ENCODE results near the gene RASGEF1C. TPM values are rescaled to one million over a fixed set of nuclear protein-coding genes. Genes with fewer than 3 reads are reported as not detected.
"Not testable (repeated sequence)": the region's sequence is repeated elsewhere in the genome, so short reads cannot be mapped to it uniquely, and the experiment has no call there.

The RASGEF1C gene
- total RNA-seq, 1 donor from 2014 or later = 1.1 TPM

DNA sequence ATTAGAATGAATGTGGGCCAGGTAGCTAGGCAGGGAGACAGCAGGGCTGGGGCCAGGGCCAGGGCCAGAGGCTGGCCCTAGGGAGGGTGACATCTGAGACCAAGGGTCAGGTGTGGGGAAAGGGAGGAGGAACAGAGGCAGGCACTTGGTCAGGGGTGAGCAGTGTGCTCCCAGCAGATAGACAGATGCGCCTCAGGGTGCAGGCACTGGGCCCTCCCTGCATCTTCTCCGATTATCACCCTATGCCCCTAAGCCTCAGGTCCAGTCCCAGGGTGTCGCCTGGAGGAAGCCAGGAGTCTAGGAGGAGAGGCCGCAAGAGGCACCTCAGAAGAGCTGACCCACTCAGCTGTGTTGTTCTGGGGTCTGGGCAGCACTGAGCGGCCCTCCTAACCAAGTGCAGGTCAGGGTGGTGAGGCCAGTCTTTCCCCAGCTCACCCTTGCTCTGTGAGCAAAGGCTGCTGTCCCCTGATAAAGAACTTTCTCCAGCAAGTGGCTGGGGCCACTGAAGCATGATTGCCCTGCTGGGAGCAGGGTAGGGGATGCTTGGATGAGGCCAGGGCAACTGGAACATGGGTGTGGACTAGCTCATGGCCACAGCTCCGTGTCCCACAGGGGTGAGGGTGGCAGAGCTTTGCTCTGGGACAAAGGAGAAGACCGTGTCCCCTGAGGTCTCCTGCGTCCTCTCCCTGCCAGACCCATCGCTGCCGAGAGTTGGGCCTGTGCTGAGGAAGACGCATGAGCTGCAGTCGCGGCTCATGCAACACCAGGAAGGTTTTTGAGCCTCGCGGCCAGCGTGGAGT, 2.1 kb upstream of the RASGEF1C start:
- DNase-seq (ENCODE audit: low spot score) = no peak

DNA sequence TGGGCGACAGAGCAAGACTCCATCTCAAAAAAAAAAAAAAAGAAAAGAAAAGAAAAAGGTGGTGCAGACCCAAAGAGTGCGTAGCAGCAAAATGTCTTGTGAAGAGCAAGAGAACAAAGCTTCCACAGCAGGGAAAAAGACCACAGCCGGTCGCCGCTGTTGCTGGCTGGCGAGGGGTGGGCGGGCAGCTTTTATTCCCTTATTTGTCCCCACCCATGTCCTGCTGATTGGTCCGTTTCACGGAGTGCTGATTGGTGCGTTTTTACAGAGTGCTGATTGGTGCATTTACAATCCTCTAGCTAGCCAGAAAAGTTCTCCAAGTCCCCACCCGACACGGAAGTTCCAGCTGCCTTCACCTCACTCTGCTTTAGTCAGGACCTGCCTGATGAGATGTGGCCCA, 1.1 kb upstream of the RASGEF1C start:
- DNase-seq (ENCODE audit: low spot score) = not testable (repeated sequence)

DNA sequence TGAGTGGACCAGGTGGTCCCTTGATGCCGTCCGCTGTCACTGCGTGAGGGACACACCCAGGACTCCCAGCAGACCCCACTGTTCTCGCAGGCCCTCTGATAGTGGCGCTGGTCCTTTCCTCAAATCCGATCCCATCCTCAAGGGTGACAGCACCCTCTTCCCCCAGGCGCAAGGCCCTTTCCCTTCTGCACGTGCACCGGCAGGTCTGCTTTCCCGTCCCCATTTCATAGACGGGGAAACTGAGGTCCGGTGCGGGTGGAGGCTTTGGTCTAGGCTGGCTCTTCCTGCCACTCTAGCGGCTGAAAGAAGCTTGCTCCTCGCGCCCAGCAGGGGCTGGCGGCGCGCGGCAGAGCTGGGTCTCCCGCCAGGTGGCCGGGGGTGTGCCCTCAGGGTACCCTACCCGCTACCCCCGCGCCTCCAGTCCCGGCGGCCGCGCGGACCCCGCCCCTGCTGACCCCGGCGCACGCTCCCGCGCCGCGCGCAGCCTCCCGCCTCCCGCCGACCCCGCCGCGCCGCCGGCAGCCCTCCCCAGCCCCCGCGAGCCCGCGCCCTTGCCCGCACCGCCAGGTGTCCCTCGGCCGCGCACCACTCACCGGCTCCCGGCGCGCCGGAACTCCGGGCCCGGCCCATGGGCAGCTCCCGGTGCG, 453 bp downstream of the RASGEF1C start:
- DNase-seq (ENCODE audit: low spot score) = no peak

DNA sequence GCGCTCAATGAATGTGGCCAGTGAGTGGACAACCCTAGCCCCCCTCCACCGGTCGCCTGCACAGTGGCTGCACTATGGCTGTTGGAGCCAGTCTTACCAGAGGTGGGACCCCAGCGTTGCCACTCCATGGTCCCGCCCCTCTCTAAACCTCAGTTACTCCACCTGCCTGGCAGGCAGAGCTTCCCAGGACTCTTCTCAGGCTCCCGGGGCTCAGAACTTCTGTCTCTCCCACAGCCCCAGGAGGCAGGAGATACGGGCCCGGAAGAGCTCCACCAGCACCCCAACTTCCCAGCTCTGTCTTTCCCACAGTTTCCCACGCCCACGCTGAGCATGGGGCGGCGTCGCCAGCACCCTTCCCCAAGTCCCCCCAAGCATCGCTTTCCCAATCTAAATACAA, 975 bp downstream of the RASGEF1C start:
- no peak for DNase-seq (ENCODE audit: low spot score)

DNA sequence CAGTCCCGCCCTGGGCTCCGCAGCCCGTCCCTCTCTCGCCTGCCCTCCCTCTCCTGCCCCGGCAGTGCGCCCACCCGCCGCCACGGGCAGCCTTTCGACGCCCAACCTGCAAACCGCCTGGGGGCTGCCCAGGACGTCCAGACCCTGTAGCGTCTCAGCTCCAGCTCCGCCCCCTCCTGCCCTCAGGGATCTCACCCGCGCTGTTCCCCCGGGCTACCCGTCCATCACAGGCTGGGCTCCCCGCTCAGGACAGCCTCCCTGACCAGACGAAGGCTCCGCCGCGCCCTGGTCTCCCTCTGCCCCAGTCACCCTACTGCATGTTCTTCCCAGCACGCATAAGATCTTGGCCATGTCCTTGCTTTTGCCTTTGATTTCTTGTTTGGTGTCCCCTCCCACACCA, 1.4 kb downstream of the RASGEF1C start:
- no peak for DNase-seq (ENCODE audit: low spot score)

DNA sequence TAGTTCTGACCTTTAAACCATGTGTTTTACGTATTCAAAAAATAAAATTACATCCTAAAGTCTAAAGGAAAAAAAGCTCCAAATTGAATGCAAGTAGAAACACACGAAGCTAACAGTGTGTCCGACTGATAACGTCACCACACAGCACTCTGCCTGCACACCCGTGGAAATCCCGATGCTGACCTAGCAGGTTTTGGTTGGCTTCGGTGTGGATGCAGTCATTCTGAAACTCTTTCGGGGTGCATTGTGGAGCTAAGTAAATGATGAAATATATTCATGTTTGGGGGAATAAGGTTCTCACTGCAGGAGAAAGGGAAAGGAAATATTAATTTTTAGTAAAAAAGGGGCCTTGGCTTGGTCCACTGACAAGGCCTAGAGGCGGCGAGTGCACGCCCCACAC, 2.0 kb downstream of the RASGEF1C start:
- DNase-seq (ENCODE audit: low spot score) = no peak

DNA sequence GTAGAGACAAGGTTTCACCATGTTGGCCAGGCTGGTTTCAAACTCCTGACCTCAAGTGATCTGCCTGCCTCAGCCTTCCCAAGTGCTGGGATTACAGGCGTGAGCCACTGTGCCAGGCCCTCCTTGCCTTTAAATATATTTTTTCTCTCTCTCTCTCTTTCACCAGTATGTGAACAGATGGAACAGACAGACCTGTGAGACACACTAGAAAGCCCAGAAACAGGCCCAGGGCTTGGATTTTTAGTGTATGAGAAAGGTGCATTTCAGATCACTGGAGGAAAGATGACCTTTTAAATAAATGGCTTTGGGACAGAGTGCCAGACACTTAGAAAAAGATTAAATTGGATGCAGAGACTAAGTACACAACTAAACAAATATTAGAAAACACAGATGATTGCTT, 3.1 kb downstream of the RASGEF1C start:
- no peak for DNase-seq (ENCODE audit: low spot score)

DNA sequence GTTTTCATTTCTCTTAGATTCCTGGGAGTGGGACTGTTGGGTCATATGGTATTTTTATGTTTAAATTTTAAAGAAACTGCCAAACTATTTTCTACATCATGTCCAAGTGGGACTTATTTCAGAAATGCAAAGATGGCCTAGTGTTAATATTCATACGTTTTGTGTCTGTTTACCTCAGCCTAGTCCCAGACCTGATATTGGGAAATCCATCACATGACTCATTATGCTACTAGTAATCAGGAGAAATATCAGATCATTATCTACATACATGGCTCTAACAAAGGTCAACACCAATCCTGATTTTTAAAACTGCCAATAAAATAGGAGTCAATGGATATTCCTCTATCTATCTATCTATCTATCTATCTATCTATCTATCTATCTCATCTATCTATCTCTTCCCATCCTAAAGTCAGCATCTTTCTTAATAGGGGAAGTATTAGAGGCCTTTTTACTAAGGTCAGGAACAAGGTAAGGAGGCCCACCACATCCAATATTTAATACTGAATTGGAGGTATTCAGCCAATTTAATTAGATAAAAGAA, 4.7 kb downstream of the RASGEF1C start:
- DNase-seq (ENCODE audit: low spot score) = no peak

DNA sequence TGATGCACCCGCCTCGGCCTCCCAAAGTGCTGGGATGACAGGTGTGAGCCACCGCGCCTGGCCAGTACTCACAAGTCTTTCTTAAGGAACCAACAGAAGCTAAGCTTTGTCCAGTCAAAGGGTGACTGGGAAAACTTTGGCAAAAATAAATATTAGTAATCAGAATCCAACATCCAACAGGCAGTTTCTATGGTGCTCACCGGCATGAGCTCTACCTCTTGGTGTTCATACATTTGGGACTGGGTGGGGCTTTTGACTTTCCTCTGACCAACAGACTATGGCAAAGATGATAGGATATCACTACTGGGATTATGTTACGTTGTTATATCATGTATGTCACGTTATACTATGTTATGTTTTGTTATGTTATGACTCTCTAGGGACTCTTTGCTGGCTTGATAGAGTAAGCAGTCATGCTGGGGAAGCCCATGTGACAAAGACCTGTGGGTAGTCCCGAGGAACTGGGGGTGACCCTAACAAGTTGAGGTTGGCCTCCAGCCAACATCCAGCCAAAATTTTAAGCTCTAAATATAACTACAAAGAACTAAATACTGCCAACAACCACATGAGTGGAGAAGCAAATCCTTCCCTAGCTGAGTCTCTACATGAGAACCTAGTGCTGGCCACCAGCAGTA, 6.0 kb downstream of the RASGEF1C start:
- DNase-seq (ENCODE audit: low spot score) = no peak

DNA sequence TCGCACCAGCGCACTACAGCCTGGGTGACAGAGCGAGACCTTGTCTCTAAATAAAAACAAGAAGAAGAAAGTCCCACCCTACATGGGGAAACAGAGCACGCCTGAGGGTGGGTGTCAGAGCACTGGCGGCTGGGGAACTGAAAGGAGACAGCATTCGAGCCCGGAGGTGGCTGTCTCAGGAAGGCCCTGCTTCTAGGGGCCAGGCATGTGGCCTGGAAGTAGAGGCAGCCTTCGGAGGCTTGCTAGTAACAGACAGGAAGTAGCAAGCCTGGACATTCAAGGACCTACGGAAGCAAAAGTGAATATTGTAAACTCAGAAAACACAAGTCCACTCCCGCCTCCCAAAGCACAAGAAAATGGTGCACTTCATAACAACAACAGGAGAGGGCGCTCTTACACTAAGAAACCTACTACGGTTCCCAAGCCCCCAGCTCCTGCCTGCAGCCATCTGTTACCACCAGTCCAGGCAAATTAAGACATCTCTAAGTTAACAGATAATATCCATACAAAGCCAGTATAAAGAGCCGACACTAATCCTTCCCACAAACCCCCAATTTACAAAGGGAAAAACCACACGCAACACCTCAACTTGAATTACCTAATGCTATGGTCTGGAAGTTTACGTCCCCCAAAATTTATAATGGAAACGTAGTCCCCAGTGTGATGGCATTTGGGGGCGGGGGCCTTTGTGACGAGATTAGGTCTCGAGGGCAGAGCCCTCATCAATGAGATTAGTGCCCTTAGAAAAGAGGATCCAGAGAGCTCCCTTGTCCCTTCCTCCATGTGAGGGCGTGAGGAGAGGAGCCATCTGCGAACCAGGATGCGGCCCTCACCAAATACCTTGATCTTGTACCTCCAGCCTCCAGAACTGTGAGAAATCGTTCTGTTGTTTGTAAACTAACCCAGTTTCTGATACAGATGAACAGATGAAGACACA, 7.7 kb downstream of the RASGEF1C start:
- DNase-seq (ENCODE audit: low spot score) = no peak

DNA sequence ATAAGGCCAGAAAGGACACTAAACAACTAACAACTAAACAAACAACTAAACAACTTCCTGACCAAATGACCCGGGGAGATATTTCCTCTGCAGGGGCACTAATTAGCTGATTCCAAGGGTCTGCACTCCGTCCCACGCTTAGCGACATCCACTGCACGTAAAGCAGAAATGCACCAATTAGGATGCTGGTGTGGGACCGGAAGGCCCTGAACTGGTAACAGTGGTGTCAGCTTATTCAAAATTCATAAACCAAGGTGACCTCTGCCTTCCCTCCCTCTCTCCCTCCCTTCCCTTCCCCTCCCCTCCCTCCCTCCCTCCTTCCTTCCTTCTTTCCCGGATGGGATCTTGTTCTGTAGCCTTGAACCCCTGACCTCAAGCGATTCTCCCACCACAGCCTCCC, 9.6 kb downstream of the RASGEF1C start:
- no peak for DNase-seq (ENCODE audit: low spot score)

DNA sequence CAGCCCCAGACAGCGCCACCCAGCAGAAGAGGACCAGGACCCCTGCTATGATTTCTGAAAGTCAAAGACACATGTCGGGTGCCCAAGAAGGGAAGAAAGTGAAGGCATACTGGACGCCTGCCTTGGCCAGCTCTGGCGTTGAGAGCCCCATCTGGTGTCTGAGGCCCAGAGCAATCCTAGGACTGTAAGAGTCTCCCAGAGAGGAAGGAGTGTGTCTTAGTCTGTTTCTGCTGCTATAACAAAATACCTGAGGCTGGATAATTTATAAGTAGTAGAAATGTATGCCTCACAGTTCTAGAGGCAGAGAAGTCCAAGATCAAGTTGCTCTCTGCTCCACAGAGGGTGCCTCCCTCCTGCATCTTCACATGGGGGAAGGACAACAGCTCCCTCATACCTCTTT, 10.8 kb downstream of the RASGEF1C start:
- DNase-seq (ENCODE audit: low spot score) = no peak

DNA sequence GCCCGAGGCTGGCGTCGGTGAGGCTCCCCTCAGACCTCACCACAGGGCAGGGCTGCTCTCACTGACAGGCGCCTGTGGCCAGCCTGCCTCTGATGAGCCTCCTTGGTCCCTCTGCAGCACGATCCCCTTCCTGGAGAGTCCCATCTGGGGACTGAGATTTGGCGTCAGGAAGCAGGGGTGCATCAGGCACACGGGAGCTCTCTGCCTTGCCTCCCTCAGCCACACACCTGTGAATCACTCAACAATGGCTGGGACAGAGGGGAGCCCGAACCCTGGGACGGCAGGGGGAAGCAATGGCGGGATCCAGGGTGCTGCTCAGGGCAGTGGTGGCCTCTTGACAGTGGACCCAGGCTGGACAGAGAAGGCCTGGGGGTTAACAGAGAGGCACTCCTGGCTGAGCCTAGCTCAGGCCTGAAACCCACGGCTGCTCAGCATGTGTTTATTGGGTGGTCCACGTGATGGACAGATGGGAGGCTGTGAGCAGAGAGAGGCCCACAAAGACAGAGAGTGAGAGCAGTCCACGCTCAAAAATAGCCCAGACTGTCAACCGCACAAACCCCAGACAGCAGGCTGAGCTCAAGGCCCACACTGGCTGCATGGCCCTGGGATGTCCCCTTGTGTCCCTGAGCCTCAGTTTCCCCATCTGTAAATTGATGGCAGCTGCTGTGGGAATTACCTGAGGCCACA, 11.9 kb downstream of the RASGEF1C start:
- DNase-seq (ENCODE audit: low spot score) = no peak

DNA sequence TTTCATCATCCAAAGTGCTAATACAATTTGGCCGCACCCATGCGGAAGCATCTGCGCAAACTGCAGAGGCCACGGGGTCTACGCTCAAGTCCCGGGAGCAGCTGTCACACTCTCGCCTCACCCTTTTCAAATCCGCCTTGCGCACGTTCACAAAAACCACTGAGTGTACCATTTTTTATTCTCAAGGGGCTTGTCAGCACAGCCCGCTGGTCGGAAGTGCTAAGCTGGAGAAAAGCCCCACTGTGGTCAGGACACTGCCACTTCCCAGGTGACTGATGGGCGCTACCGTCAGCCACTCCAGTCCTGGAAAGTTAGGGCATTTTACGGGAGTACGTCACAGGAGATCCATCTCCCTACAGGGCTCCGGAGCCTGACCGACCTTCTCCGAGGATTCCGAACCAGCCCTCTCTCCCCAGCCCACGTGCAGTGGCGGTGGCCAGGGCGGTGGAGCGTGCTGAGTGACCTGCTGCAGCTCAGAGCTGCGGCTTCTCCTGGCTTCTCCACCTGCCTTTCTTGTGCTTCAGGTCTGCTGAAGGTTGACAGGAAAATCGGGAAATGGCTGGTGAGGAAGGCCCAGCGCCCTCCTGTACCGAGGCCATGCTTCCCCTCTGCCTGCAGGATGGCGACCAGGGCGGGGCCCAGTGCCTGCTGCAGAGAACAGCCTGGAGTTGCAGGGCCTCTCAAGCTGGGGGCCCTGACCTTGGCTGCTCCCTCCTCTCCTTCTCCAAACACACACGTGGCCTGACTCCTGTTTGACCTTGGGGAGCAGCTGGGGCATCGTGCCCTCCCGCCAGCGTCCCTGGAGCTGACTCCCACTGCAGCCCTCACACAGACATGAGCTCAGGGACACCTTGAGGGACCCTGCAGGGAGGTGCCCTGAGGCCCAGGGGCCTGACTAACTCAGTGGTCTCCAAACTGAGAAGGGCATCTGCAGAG, 14.3 kb downstream of the RASGEF1C start:
- no peak for DNase-seq (ENCODE audit: low spot score)

DNA sequence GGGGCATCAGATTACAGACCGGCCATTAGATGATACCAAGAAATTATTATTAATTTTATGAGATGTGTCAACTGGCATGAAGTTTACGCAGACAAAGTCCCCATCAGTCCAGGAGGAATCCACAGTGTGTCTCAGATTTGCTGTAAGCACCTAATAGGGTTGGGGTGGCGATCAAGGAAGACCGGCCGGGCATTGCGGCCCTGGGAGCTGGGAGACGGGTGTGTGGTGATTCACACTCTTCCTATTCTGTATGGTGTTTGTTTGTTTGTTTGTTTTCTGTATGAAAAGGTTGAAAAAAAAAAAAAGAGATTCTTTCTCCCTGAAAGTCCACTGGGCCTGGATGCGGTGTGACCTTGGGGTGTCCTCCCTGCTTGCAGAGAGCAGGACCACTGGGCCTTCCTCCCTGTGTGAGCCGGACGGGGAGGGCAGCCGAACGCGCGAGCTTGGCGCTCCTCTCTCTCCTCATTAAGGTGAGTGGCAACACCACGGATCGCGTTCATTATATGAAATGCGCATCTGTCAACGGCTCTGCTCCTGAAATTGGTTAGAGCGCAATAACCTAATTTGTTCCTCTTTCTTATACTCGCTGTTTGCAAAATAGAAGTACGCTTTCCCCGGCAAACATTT, 15.1 kb downstream of the RASGEF1C start:
- DNase-seq (ENCODE audit: low spot score) = no peak

DNA sequence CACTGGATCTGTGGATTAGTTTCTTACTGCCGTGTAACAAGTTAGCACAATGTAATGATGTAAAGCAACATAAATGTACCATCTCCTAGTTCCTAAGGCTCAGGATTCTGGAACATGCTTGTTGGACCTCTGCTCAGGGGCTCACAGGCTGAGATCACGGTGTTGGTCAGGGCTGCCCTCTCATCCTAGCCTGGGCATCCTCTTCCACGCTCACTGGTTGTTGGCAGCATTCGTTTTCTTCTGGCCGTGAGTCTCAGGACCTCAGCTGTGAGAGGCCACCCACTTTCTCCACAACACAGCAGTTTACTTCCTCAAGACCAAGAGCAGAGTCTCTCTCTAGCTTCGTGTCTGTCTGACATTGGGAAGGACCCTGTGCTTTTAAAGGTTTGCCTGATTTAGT, 17.3 kb downstream of the RASGEF1C start:
- no peak for DNase-seq (ENCODE audit: low spot score)

DNA sequence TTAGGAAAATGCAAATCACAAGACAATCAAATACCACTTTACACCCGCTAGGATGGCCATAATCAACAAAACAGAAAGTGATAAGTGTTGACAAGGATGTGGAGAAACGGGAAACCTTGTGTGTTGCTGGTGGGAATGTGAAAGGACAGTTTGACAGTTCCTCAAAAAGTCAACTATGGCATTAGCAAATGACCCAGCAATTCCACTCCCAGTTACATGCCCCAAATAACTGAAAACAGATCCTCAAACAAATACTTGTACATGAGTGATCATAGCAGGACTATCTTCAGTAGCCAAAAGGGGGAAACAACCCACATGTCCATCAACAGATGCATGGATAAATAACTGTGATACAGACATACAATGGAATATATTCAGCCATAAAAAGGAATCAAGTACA, 21.2 kb downstream of the RASGEF1C start:
- DNase-seq (ENCODE audit: low spot score) = no peak

DNA sequence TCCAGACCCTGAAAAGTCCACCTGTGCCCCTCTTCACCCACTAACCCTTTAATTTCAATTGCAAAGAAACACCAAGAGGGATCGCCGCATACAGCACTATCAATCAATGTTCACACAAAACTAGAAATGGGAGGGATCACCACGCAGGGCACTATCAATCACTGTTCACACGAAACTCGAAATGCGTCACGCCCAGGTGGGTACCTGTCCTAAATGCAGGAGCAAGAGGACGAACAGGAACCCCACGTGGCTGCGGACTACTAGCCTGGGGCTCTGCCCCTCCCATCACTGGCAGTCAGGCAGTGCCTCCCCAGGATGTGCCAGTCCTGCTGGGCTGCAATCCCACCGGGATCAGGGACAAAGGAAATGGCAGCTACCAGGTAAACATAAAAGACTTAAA, 28.2 kb downstream of the RASGEF1C start:
- no peak for DNase-seq (ENCODE audit: low spot score)

DNA sequence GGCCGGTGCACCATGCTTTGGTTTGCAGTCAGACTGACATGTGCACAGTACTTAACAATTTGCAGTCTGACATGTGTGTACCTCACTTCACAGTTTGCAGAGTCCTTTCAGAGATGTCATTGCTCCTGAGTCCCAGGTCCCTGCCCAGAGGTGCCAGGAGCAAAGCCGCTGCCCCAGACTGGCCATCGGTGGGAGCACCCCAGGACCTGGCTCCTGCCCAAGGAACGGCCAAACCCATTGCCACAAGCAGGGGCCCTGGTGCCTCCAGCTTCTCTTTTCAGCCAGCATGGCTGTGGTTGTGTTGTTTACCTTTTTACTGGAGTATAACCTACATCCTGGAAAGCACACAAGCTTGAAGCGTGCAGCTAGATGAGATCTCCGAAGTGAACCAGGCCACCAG, 28.6 kb downstream of the RASGEF1C start:
- no peak for DNase-seq (ENCODE audit: low spot score)
